ENCODE results near the gene SERPINE1. TPM values are rescaled to one million over a fixed set of nuclear protein-coding genes. Genes with fewer than 3 reads are reported as not detected.

SERPINE1 gene
- total RNA-seq, 2 donors from 2014 or later = 0.32 to 2.5 TPM

DNA sequence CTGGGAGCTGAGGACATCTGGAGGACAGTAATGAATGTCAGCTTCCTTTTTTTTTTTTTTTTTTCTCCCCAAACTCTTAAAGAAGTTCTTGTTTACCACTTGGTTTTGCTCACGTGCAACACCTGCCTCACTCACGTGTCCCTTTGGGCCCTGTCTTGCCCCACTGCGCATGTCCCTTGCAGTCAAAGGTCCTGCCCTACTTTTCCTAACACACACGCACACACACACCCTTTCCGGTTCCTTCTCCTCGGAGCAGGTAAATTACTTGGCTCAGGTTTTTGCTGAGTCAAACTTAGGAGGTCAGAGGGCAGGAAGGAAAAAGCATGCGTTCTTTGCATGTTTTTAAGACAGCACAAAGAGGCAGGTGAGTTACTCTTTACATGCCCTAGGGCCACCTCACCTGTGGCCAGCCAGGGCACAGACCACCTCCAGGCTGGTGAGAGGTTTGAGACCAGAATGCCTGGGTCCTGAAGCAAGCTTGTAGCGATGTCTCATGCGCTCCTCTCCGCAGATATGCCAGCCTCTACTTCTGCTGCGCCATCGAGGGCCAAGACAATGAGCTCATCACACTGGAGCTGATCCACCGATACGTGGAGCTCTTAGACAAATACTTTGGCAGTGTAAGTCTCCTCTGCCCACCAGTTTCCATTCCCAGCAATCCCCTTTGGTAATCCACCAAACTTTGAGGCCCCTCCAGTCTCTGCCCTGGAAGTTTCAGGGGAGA lies 30.1 kb downstream of the SERPINE1 start:
- no peaks in the 10 kb centered on the region for H3K9me3 ChIP-seq (ENCODE audit: control insufficient read depth, low read length, poor library complexity, severe bottlenecking)
- H3K27ac Mint-ChIP-seq = no peak overlapping the region
- DNase-seq = no peak
- peaks cover 9% of the 10 kb centered on the region for H3K36me3 Mint-ChIP-seq (ENCODE audit: low read depth)
- peaks cover 22% of the 10 kb centered on the region for H3K4me1 Mint-ChIP-seq
- H3K4me3 Mint-ChIP-seq = peak overlapping the region; percentile 41
- H3K27me3 Mint-ChIP-seq = no peaks in the 10 kb centered on the region
- no peak for ATAC-seq

- H3K4me1 Mint-ChIP-seq = peaks cover 20% of the 10 kb centered on the region
- ATAC-seq (no peak), DNase-seq (no peak)
- no peak overlapping the region for H3K4me3 Mint-ChIP-seq
- peaks cover 9% of the 10 kb centered on the region for H3K36me3 Mint-ChIP-seq (ENCODE audit: low read depth)
- no peaks in the 10 kb centered on the region for H3K9me3 ChIP-seq (ENCODE audit: control insufficient read depth, low read length, poor library complexity, severe bottlenecking)
- no peak overlapping the region for H3K27ac Mint-ChIP-seq
- peaks cover 5% of the 10 kb centered on the region for H3K27me3 Mint-ChIP-seq
Measured at GRCh38 chr7:101159696-101160674, 33.1 kb downstream of the SERPINE1 start.

DNA sequence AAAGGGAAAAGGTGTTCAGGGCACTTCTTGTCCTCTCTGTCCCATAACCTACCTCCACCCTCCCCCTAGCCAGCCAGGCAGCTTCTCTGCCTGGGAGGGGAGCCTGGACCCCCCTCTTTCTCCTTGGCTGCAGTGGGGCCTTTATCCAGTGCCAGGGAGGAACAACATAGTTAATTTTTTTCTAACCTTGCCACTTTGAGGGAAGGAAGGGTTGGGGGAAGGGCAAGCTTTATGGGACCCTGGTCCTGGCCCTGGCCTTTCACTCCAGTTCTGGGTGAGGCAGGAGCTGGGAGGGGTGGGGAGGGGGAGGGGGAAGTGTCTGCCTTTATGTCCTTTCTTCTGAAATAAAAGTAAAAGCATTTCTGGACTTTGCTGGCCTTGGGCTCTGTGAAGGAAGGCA lies 34.0 kb downstream of the SERPINE1 start:
- H3K9me3 ChIP-seq (ENCODE audit: control insufficient read depth, low read length, poor library complexity, severe bottlenecking) = no peaks in the 10 kb centered on the region
- Mint-ChIP-seq H3K4me1 (peaks cover 20% of the 10 kb centered on the region), H3K27ac (no peak overlapping the region), H3K4me3 (peak overlapping the region; percentile 12), H3K27me3 (peaks cover 13% of the 10 kb centered on the region), H3K36me3 (ENCODE audit: low read depth) (peaks cover 9% of the 10 kb centered on the region)
- no peak for DNase-seq
- no peak for ATAC-seq

DNA sequence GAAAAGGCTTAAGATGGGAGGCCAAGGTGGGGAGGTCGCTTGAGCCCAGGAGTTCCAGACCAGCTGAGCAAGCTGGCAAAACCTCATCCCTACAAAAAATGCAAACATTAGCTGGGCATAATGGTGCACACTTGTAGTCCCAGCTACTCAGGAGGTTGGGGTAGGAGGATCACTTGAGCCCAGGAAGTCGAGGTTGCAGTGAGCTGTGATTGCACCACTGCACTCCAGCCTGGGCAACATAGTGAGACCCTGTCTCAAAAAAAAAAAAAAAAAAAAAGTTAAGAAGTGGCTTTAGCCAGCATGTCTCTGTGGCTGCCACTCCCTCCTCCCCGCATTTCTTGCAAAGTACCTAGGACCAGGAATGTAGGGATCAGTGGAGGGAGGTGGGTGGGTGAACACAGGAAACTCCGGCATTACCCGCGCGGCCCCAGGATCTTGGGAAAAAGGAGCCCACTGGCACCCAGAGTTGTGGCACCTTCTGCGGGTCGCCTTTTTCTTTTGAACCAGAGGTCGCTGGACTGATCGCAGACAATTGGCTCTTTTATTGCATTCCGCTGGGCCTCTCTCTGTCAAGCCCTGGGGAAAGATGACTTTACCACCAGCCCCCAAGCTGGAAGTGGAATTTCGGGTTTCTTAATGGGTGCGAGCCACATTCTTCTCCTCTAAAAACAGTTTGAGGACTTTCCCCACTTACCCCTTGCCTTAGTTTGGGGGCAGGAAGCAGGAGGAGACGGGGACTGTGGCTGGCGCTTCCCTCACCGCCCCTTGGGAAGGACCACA lies 35.0 kb downstream of the SERPINE1 start:
- H3K27ac Mint-ChIP-seq = no peak overlapping the region
- peaks cover 9% of the 10 kb centered on the region for H3K36me3 Mint-ChIP-seq (ENCODE audit: low read depth)
- DNase-seq = no peak
- H3K4me3 Mint-ChIP-seq = peak overlapping the region; percentile 62
- H3K9me3 ChIP-seq (ENCODE audit: control insufficient read depth, low read length, poor library complexity, severe bottlenecking) = no peaks in the 10 kb centered on the region
- peaks cover 19% of the 10 kb centered on the region for H3K27me3 Mint-ChIP-seq
- peaks cover 20% of the 10 kb centered on the region for H3K4me1 Mint-ChIP-seq
- no peak for ATAC-seq

DNA sequence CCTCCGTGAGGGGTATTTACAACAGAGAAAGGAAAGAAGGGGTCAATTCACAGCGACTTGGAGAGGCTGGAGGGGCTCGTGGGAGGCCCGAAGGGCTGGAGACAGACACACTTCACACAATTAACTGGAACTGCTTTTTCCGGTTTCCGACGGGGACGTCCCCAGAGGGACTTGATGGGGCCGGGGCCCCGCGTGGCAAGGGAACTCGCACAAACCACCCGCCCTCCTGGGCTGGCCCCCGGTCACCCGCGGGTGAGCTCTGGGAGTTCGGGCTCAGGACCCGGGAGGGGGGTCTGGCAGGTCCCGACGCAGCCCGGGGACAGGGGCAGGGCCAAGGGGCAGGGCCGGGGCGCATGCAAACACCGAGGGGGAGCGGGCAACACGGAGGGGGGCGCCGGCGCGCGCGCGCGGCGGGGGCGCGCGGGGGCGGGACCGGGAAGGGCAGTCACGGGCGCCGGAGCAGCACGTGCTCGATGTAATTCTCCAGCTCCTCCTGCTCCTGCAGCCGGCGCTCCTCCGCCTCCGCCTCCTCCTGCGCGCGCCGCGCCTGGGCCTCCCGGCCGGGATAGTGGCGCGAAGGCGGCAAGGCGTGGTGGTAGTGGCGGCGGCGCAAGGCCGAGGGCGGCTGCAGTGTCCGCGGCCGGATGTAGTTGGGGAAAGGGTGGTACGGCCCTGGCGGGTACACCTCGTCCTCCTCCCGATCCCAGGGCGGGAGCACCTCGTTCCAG lies 35.8 kb downstream of the SERPINE1 start:
- peaks cover 13% of the 10 kb centered on the region for H3K36me3 Mint-ChIP-seq (ENCODE audit: low read depth)
- H3K4me3 Mint-ChIP-seq = peak overlapping the region; percentile 79
- H3K9me3 ChIP-seq (ENCODE audit: control insufficient read depth, low read length, poor library complexity, severe bottlenecking) = no peaks in the 10 kb centered on the region
- H3K27ac Mint-ChIP-seq = no peak overlapping the region
- no peak for ATAC-seq
- H3K4me1 Mint-ChIP-seq = peaks cover 24% of the 10 kb centered on the region
- DNase-seq = no peak
- H3K27me3 Mint-ChIP-seq = peaks cover 28% of the 10 kb centered on the region

GRCh38 chr7:101163279-101164070 lies 36.6 kb downstream of the SERPINE1 start:
- Mint-ChIP-seq H3K27me3 (peaks cover 35% of the 10 kb centered on the region), H3K36me3 (ENCODE audit: low read depth) (peaks cover 15% of the 10 kb centered on the region), H3K4me1 (peaks cover 29% of the 10 kb centered on the region)

DNA sequence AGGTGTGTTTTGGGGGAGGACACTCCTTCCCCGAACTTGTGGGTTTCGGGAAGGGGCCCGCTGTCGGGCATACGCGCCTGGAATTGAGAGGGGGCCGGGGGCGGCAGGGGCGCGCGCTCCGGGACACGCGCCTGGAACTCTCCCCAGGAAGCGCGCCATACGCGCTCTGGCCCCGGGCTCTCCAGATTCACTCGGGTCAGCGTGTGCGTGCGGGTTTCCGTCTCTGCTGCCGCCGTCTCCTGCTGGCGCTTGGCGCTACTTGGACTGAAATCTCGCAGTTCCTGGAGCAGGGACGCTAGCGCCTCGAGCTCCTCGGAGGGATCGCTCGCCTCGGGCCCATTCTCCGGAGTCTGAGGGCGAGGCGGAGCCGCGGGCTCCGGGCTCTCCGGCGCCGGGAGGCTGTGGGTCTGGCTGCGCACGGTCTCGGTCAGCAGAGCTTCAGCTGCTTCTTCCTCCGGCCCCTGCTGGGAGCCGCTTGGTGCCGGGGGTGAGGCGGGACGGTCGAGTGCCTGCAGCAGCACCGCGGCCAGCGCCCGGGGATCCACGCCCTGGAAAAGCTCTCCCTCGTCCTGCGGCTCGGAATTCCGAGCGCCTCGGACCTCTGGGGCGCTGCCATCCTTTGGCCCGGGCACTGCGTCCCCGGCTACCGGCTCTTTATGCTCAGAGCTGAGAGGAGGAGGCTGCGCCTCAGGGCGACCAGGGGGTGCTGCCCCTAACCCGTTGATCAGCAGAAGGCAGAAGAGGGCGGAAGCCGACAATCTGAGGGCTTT lies 37.4 kb downstream of the SERPINE1 start:
- ATAC-seq = no peak
- Mint-ChIP-seq H3K4me1 (peaks cover 33% of the 10 kb centered on the region), H3K36me3 (ENCODE audit: low read depth) (peaks cover 16% of the 10 kb centered on the region), H3K27me3 (peaks cover 43% of the 10 kb centered on the region), H3K4me3 (peak overlapping the region; percentile 79), H3K27ac (no peak overlapping the region)
- peak in 1 of 3 donors; percentile 18 for DNase-seq
- H3K9me3 ChIP-seq (ENCODE audit: control insufficient read depth, low read length, poor library complexity, severe bottlenecking) = no peaks in the 10 kb centered on the region

More at GRCh38 chr7:101163279-101164070, 36.6 kb downstream of the SERPINE1 start:
- DNase-seq = peak in 1 of 3 donors; percentile 20
- H3K27ac Mint-ChIP-seq = peak overlapping the region; percentile 24
- no peaks in the 10 kb centered on the region for H3K9me3 ChIP-seq (ENCODE audit: control insufficient read depth, low read length, poor library complexity, severe bottlenecking)
- ATAC-seq = no peak
- peak overlapping the region; percentile 79 for H3K4me3 Mint-ChIP-seq

DNA sequence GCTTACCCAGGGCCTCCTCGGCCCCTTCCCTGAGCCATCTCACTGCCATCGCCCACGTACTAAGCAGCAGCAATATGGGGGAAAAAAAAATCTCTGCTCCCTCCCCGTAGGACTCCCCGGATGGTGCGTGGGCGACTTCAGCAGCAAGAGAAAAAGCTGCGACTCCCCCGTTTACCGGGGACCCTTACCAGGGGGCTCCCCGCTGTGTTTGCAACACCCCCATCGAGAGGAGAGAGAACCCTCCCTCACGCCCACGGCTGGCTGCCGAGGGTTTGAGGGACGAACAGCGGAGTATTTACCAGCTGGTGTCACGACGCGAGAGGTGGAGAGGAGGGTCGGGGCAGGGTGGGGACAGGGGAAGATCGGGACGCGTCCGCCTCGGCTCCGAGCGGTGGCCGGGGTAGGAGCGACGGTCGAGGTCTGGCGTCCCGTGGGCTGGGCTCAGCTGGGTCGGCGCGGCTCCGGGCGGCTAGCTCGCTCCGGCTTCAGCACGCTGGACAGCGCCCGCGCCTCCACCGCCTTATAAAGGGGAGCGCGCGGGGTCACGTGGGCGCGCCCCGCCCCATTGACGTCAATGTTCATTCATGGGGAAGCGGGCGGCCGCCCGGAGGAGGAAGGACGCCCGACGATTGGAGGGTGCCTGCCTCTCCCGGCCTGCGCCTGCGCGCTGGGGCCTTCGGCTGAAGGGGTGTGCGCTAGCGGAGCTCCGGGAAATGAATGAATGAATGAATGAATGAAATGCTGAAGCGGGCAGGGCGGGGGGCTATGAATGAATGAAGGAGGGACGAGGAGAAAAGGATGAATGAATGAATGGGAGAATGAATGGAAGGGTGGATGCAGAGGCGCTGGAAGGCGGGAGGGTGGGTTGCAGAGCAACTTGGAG lies 38.4 kb downstream of the SERPINE1 start, which contains the start of gene VGF:
Gene VGF, minus strand, starts transcription at position 495 of the 883 bp plus-strand sequence. CDS start 726 bp downstream, outside the sequence.
- DNase-seq = peak; percentile 85 to 93 (median 90)
- Mint-ChIP-seq H3K4me3 (peak within 1 kb of the TSS; percentile 75), H3K4me1 (peaks cover 42% of the 10 kb centered on the region), H3K27ac (peak within 1 kb of the TSS; percentile 84), H3K36me3 (ENCODE audit: low read depth) (peaks cover 16% of the 10 kb centered on the region), H3K27me3 (peaks cover 54% of the 10 kb centered on the region)
- H3K9me3 ChIP-seq (ENCODE audit: control insufficient read depth, low read length, poor library complexity, severe bottlenecking) = no peaks in the 10 kb centered on the region
- ATAC-seq = peak; percentile 91

DNA sequence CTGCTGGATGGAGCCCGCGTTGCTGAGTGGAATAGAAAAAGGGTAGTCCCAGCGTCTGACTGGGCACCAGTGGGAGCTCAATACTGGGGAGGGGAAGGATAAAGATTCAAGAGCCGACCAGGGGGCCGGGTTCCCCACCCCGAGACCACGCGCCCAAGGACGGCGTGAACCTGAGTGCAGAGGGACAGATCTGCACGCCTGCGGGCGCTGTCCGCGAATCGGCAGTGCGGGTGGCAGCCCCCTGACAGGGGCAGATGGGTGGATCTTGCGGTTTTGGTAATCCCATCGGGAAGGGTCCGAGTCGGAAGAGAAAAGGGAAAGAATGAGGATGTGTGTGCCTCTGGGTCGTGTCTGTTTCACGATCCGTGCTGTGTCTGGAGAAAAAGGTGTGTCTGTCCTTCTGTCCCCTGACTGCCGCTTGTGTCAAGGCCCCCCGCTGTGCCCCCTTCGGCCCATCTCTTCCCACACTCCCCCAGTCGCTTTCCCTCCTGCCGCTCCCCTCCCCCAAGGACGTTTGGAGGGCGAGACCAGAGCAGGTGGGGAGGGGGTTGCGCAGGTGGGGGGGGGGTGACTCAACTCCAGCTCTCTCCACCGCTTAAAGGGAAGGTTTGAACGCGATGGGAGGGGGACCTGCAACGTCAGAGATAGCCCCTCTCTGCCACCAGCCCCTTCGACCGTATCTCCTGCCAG lies 39.2 kb downstream of the SERPINE1 start:
- peaks cover 50% of the 10 kb centered on the region for H3K4me1 Mint-ChIP-seq
- DNase-seq (no peak), ATAC-seq (no peak)
- peaks cover 15% of the 10 kb centered on the region for H3K36me3 Mint-ChIP-seq (ENCODE audit: low read depth)
- H3K27ac Mint-ChIP-seq = peak overlapping the region; percentile 84
- no peaks in the 10 kb centered on the region for H3K9me3 ChIP-seq (ENCODE audit: control insufficient read depth, low read length, poor library complexity, severe bottlenecking)
- H3K4me3 Mint-ChIP-seq = peak overlapping the region; percentile 75
- H3K27me3 Mint-ChIP-seq = peaks cover 62% of the 10 kb centered on the region

DNA sequence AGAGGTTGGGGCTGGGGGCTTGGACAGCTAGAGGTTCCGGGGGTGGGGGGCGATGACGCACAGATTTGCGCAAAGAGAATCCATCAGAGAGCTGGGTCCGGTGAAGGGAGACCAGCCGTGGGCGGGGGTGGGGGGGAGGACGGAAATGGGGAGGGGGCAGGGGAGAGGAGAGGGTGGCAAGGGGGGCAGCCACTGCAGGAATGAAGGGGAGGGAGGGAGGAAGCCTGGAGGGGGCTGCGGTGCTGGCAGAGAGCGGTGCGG lies 39.7 kb downstream of the SERPINE1 start:
- DNase-seq = no peak
- Mint-ChIP-seq H3K4me1 (peaks cover 55% of the 10 kb centered on the region), H3K27ac (no peak overlapping the region), H3K4me3 (peak overlapping the region; percentile 59), H3K36me3 (ENCODE audit: low read depth) (peaks cover 15% of the 10 kb centered on the region), H3K27me3 (peaks cover 66% of the 10 kb centered on the region)
- no peaks in the 10 kb centered on the region for H3K9me3 ChIP-seq (ENCODE audit: control insufficient read depth, low read length, poor library complexity, severe bottlenecking)
- no peak for ATAC-seq
